IPS DF 4.7 (cell line): ENCODE data around the gene SYCE1.
"Not testable (repeated sequence)": the region's sequence is repeated elsewhere in the genome, so short reads cannot be mapped to it uniquely, and the experiment has no call there.

Experiments
- DNase-seq: peaks from one replicate; pipeline ENCODE4 v3.0.0-alpha.2; 2013; ENCODE audit warnings: low spot score; ENCODE audit errors: extremely low read depth

The SYCE1 gene

DNA sequence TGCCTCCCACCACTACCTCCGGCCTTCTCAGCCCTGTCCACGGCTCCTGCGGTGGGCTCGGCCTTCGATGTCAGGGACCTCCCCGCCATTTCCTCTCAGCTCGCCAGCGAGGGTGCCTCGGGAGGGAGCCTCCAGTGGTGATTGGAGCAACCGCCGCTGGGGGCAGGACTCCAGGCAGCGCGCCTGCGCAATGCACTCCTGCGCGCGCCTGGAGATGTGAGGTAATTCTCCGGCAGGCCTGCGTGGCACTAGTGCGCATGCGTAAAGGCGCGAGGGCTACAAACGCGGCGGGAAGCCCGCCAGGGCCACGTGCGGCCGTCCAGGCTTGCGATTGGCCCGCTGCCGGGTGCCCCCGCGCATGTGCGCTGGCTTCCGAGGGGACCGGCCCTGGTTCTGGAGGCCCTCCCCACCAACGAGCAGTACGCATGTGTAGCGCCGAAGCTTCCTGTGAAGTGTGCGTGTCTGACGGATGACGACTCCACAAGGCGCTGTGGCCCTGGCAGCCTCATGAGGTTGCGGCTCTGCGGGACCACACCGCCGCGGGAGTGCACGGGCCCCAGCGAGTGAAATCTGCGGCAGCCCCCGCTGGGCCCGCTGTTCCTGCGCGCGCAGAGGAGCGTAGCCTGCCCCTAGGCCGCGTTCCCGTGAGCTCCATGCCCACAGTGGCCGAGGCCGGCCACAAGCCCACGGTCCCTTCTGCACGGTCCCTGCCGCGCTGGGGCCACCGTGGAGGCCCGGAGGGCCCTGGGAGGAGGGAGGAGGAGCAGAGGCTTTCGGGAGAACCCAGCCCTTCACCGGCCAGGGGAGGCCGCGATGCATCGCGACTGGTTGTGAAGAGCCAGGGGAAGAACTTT lies at the start of gene SYCE1:
Gene SYCE1 (minus strand): TSS at position 143 of the 854 bp plus-strand sequence. CDS start 54 bp downstream, at position 89.
- no peak for DNase-seq

- DNase-seq, result no peak
Measured at GRCh38 chr10:133614830-133615580, 49.6 kb upstream of the SYCE1 start.

- DNase-seq, result no peak
Measured at GRCh38 chr10:133613699-133614098, 48.3 kb upstream of the SYCE1 start.

DNA sequence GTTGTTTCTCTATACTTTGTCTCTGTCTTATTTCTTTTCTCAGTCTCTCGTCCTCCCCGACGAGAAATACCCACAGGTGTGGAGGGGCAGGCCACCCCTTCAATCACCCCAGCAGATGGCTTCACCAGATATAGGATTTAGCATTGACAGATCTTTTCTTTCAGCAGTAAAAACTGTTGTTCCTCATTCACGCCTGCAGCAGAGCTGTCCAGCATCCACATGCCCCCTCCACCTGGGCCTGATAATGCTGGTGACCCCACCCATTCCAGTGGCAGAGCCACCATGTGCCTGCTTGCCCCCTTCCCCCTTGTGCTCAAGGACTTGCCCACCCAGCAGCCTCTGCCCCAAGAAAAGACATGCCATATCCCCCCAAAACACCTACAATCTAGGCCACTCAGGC lies 45.7 kb upstream of the SYCE1 start:
- DNase-seq, result no peak

GRCh38 chr10:133608855-133609254 lies 43.5 kb upstream of the SYCE1 start:
- DNase-seq, result no peak

- DNase-seq, result not testable (repeated sequence)
Measured at GRCh38 chr10:133603434-133603833, 38.1 kb upstream of the SYCE1 start.

- no peak for DNase-seq
Measured at GRCh38 chr10:133600657-133601056, 35.3 kb upstream of the SYCE1 start.

DNA sequence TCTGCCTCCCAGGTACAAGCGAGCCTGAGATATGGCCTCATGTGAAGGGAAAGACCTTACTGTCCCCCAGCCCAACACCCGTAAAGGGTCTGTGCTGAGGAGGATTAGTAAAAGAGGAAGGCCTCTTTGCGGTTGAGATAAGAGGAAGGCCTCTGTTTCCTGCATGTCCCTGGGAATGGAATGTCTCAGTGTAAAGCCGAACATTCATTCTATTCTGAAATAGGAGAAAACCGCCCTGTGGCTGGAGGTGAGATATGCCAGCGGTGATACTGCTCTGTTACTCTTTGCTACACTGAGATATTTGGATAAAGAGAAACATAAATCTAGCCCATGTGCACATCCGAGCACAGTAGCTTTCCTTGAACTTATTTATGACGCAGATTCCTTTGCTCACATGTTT lies 34.5 kb upstream of the SYCE1 start:
- DNase-seq, result not testable (repeated sequence)

DNA sequence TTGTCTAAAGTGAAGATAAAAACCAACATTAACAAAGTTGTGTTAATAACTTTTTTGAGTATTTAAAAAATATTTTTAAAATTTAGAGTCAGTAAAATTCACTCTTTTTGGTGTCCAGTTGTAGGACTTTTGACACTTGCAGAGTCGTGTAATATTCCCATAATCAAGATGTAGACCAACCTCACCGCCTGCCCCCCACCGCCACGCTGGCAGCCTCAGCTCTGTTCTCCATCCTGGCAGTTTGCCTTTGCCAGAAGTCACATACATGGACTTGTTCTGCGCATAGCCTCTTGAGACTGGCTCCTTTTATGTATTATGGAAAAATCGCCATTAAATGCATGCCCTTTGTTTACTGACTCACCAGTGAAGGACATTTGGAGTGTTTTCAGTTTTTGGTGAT lies 27.3 kb upstream of the SYCE1 start:
- DNase-seq, result no peak

DNA sequence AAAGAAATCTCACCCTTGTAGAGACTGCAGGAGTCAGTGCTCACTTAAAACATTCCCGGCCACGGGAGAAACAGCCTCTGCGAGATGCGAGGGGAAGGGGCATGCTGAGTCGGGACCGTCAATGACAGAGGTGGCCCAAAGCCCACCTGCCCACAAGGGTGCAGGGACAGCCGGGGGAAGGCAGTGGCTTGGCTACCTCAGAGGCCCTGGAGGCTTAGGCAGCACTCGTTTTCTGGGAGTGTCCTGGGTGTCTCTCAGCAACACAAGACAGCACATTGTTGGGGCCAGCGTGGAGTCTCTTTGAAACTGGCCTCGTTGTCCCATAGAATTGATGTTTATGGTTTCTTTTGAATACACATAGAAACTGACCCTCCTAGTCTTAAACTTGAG lies 25.6 kb upstream of the SYCE1 start:
- no peak for DNase-seq

GRCh38 chr10:133590226-133590969 lies 25.0 kb upstream of the SYCE1 start:
- DNase-seq, result no peak

- not testable (repeated sequence) for DNase-seq
Measured at GRCh38 chr10:133577037-133577436, 11.7 kb upstream of the SYCE1 start.

- DNase-seq, result not testable (repeated sequence)
Measured at GRCh38 chr10:133573460-133573859, 8.1 kb upstream of the SYCE1 start.

DNA sequence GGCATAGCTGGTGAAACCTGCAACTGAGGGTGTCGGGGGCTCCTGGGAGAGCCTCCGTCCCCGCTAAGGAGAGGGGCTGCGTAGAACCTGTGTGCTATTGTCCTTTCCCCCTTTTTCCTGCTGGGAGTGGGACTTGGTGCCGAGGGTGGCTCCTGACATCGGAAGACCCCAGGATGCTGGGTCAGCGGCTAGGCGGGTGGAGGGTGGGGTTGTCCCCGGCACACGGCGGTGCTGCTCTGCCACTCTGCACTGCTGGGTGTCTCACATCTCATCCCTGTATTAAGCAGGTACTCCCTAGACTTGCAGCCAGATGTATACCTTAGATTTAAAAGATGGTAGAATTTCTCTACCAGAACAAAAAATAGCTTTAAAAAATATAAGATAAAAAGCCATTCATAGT lies 6.7 kb upstream of the SYCE1 start:
- DNase-seq, result not testable (repeated sequence)

- not testable (repeated sequence) for DNase-seq
Measured at GRCh38 chr10:133569801-133570200, 4.4 kb upstream of the SYCE1 start.

- not testable (repeated sequence) for DNase-seq
Measured at GRCh38 chr10:133568831-133569527, 3.6 kb upstream of the SYCE1 start.

- no peak for DNase-seq
Measured at GRCh38 chr10:133568287-133568614, 2.9 kb upstream of the SYCE1 start.

- no peak for DNase-seq
Measured at GRCh38 chr10:133567609-133568286, 2.4 kb upstream of the SYCE1 start.

DNA sequence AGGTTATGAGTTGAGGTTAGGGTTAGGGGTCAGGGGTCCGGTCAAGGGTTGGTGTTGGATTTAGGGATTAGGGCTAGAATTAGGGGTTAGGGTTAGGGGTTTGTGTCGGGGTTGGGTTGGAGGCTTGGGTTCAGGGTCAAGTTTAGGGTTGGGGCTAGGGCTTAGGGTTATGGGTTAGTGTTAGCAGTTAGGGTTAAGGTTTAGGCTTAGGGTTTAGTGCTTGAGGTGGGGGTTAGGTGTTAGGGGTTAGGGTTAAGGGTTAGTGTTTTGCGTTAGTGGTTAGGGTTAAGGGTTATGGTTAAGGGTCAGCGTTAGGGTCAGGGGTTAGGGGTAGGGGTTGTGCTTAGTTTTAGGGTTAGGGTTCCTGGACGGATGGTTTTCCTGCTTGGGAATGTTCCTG lies 1.7 kb upstream of the SYCE1 start:
- DNase-seq, result no peak

DNA sequence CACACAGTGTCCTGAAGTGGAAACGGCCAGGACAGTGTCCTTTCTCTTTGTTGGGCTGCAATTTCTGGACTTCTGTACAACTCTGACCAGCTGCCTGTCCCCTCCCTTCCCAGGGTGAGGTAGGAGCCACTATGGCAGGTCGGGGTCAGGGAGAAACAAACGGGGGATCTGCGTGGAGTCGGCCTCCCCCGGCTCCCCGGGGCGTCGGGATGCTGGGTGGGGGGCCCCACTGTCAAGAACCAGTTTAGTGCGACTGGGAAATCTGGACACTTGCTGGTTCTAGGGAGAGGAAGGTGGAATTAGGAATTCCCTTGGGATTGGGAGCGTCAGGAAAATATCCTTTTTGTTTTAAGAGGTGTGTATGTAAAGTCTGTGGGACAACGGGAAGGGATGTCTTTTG lies 567 bp downstream of the SYCE1 start:
- DNase-seq, result no peak

DNA sequence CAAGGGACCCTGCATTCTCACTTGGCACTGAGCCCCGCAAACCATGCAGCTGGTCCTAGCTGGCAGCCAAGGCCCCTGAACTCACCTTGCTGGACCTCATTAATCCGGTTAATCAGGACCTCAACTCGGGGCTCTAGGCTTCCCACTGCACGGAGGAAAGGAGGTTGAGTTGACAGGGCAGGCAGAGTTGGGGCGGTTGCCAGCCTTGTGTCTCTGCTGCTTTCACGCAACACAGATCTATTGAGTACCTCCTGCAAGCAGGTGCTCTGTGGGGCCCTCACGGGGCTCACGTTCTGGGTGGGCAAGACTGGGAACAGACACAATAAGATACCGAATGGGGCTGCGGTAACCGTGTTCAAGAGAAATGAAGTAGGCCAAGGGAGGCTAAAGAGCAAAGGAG lies 6.2 kb downstream of the SYCE1 start:
- DNase-seq, result no peak
